Liver (tissue), 9 donors: ENCODE data around the gene ANKS3. TPM values are rescaled to one million over a fixed set of nuclear protein-coding genes. Genes with fewer than 3 reads are reported as not detected.
A peak's percentile ranks its signal among the peaks of the same experiment; 100 is the strongest.

Source experiments
- DNase-seq: peaks from one replicate; pipeline ENCODE4 v3.0.0-alpha.2; 2017; ENCODE audit warnings: low spot score
- H3K27ac ChIP-seq, 2 donors: one replicate each; pipeline ENCODE4 v1.7.0; 2013; ENCODE audit warnings: inconsistent platforms in 2 of 2, low read length in 2 of 2, control low read depth in 1 of 2, low read depth in 1 of 2, mild to moderate bottlenecking in 1 of 2
- H3K27me3 ChIP-seq, 4 donors: one replicate each; pipeline versions ENCODE4 v1.6.1 to v1.7.0; 2013; ENCODE audit warnings: low read length in 3 of 4, inconsistent platforms in 1 of 4, mild to moderate bottlenecking in 1 of 4, moderate library complexity in 1 of 4; ENCODE audit not compliant: control insufficient read depth in 4 of 4, insufficient read depth in 4 of 4
- H3K36me3 ChIP-seq, 4 donors: one replicate each; pipeline versions ENCODE4 v1.6.1 to v1.7.0; 2013; ENCODE audit warnings: low read length in 3 of 4, mild to moderate bottlenecking in 3 of 4, low read depth in 1 of 4, moderate library complexity in 1 of 4; ENCODE audit not compliant: control insufficient read depth in 4 of 4, insufficient read depth in 3 of 4
- H3K4me1 ChIP-seq, 4 donors: one replicate each; pipeline versions ENCODE4 v1.6.1 to v1.7.0; 2013; ENCODE audit warnings: low read length in 3 of 4, mild to moderate bottlenecking in 3 of 4, moderate library complexity in 1 of 4; ENCODE audit not compliant: control insufficient read depth in 4 of 4, insufficient read depth in 4 of 4
- H3K4me3 ChIP-seq, 3 donors: one replicate each; pipeline versions ENCODE4 v1.6.1 to v1.7.0; 2013; ENCODE audit warnings: low read length in 3 of 3, control low read depth in 1 of 3, low read depth in 1 of 3, mild to moderate bottlenecking in 1 of 3
- H3K9ac ChIP-seq, 2 donors: one replicate each; pipeline ENCODE4 v1.7.0; 2013; ENCODE audit warnings: low read length in 2 of 2, mild to moderate bottlenecking in 2 of 2, moderate library complexity in 2 of 2, control low read depth in 1 of 2, low read depth in 1 of 2
- H3K9me3 ChIP-seq, 4 donors: one replicate each; pipeline versions ENCODE4 v1.6.1 to v1.7.0; 2013; ENCODE audit warnings: low read length in 3 of 4; ENCODE audit not compliant: control insufficient read depth in 4 of 4
- EGR1 ChIP-seq, 2 donors: IDR thresholded peaks; 2 replicates each; pipeline ENCODE4 v1.6.1; 2016 to 2018; ENCODE audit warnings: antibody characterized with exemption in 2 of 2, low read depth in 2 of 2
- FOXA1 ChIP-seq: IDR thresholded peaks from 2 replicates; pipeline ENCODE4 v1.6.1; 2016; ENCODE audit warnings: antibody characterized with exemption
- FOXA2 ChIP-seq: IDR thresholded peaks from 2 replicates; pipeline ENCODE4 v1.6.1; 2016; ENCODE audit warnings: antibody characterized with exemption
- GABPA ChIP-seq, 2 donors: IDR thresholded peaks in 1 of 2; conservative IDR thresholded peaks in 1 of 2; 2 replicates each; pipeline ENCODE4 v1.6.1; 2016; ENCODE audit warnings: antibody characterized with exemption in 2 of 2, mild to moderate bottlenecking in 1 of 2, moderate library complexity in 1 of 2
- HNF4A ChIP-seq, 2 donors: conservative IDR thresholded peaks; 2 replicates each; pipeline ENCODE4 v1.6.1; 2016; ENCODE audit warnings: antibody characterized with exemption in 2 of 2, mild to moderate bottlenecking in 2 of 2
- HNF4G ChIP-seq: IDR thresholded peaks from 2 replicates; pipeline ENCODE4 v1.6.1; 2016; ENCODE audit warnings: antibody characterized with exemption
- JUND ChIP-seq, 2 donors: IDR thresholded peaks; 2 replicates each; pipeline ENCODE4 v1.6.1; 2016; ENCODE audit warnings: antibody characterized with exemption in 2 of 2
- NR2F2 ChIP-seq: IDR thresholded peaks from 2 replicates; pipeline ENCODE4 v1.6.1; 2016; ENCODE audit warnings: antibody characterized with exemption
- RAD21 ChIP-seq, 2 donors: IDR thresholded peaks; 2 replicates each; pipeline ENCODE4 v1.6.1; 2016; ENCODE audit warnings: antibody characterized with exemption in 2 of 2, mild to moderate bottlenecking in 2 of 2
- RXRA ChIP-seq, 2 donors: IDR thresholded peaks; 2 replicates each; pipeline ENCODE4 v1.6.1; 2017 to 2018; ENCODE audit warnings: antibody characterized with exemption in 2 of 2, mild to moderate bottlenecking in 1 of 2
- SP1 ChIP-seq: IDR thresholded peaks from 2 replicates; pipeline ENCODE4 v1.6.1; 2018; ENCODE audit warnings: antibody characterized with exemption, mild to moderate bottlenecking
- TAF1 ChIP-seq: conservative IDR thresholded peaks from 2 replicates; pipeline ENCODE4 v1.6.1; 2016; ENCODE audit warnings: antibody characterized with exemption, mild to moderate bottlenecking
- YY1 ChIP-seq: IDR thresholded peaks from 2 replicates; pipeline ENCODE4 v1.6.1; 2016; ENCODE audit warnings: antibody characterized with exemption, mild to moderate bottlenecking
- WGBS: extraction: QIAGEN DNeasy Blood & Tissue Kit; methylation state at CpG from one replicate; pipeline ENCODE4 v1.1.7; 2013; 5-methylcytosine and 5-hydroxymethylcytosine counted together
- polyA plus RNA-seq, 2 donors: library from polyadenylated mRNA; stranded (reverse) in 1 of 2; unstranded in 1 of 2; fragments of 200-250 nt in 1 of 2; fragments of >200 nt in 1 of 2; fragmentation: Nextera tagmentation in 1 of 2; extraction: Ambion mirVana in 1 of 2; gene quantifications; one replicate each; pipeline versions ENCODE4 v1.2.1 to v1.2.3, GENCODE V29; 2013 to 2015
- total RNA-seq, 2 donors: library from RNA; depleted of rRNA; stranded (reverse); fragments of >200 nt; gene quantifications; one replicate each; pipeline ENCODE4 v1.2.3, GENCODE V29; 2014
- TF ChIP-seq, protein P1 (sequence below): IDR thresholded peaks from 2 replicates; pipeline ENCODE4 v1.6.1; 2016; ENCODE audit warnings: antibody characterized with exemption
- TF ChIP-seq, protein P2 (sequence below): IDR thresholded peaks from 2 replicates; pipeline ENCODE4 v1.6.1; 2016; ENCODE audit warnings: antibody characterized with exemption
- TF ChIP-seq, protein P3 (sequence below): IDR thresholded peaks from 2 replicates; pipeline ENCODE4 v1.6.1; 2016; ENCODE audit warnings: antibody characterized with exemption
- TF ChIP-seq, protein P4 (sequence below): fragments of 150-350 bp; IDR thresholded peaks from 2 replicates; pipeline ENCODE4 v1.5.1; 2017; ENCODE audit warnings: improper control_type of control experiment, low read depth, low read length; ENCODE audit not compliant: missing input control
- TF ChIP-seq, protein P5 (sequence below): IDR thresholded peaks from 2 replicates; pipeline ENCODE4 v1.6.1; 2016; ENCODE audit warnings: antibody characterized with exemption, mild to moderate bottlenecking
- donor health status: healthy.
- donor health status: healthy.
- donor health status: healthy.
- donor health status: healthy.
- donor health status: healthy.

ANKS3 gene
- total and polyA plus RNA-seq, 4 donors: 4.0 to 14.0 (median 4.7) TPM

DNA sequence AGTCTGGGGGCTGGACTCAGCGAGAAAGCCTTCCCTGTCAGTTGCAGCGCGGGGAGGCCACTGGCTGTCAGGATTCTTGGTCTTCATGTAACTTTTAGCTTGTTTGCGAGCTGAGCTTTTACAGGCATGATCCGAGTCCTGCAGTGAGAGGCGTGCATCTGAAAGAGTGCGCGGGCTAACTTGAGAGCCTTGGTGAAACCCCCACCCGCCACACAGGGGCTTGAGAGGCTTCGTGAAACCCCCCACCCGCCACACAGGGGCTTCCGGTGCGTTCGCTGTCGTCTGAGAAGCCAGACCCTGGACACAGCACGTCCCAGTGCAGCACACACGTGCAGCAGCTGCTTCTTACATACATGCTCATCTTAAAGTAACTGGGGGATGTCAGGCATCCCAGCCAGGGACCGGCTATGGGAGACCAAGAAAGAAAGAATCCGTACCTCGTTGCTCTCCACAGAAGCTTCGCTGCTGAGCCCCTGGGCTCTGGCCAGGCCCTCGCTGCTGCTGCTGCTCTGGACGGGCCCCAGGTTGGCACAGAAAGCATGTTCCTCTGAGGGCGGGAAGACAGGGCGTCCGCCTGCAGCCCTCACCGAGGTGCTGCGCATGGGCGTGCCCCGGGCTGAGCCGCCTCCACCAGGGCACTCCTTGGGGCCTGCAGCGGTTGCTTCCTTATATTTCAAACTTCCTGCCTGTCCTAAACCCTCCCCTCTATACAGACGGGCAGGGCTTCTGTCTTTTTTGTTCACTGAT lies 32.9 kb downstream of the ANKS3 start:
- TF ChIP-seq JUND (IDR thresholded peaks at IDR 0.05) (no peak), RAD21 (IDR thresholded peaks at IDR 0.05) (peak in 1 of 2 donors; percentile 9), TAF1 (no peak), HNF4G (no peak), FOXA2 (no peak)
- TF ChIP-seq, protein P1, sequence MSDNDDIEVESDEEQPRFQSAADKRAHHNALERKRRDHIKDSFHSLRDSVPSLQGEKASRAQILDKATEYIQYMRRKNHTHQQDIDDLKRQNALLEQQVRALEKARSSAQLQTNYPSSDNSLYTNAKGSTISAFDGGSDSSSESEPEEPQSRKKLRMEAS: no peak
- TF ChIP-seq, protein P2, sequence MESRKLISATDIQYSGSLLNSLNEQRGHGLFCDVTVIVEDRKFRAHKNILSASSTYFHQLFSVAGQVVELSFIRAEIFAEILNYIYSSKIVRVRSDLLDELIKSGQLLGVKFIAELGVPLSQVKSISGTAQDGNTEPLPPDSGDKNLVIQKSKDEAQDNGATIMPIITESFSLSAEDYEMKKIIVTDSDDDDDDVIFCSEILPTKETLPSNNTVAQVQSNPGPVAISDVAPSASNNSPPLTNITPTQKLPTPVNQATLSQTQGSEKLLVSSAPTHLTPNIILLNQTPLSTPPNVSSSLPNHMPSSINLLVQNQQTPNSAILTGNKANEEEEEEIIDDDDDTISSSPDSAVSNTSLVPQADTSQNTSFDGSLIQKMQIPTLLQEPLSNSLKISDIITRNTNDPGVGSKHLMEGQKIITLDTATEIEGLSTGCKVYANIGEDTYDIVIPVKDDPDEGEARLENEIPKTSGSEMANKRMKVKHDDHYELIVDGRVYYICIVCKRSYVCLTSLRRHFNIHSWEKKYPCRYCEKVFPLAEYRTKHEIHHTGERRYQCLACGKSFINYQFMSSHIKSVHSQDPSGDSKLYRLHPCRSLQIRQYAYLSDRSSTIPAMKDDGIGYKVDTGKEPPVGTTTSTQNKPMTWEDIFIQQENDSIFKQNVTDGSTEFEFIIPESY: no peak
- H3K27ac ChIP-seq: peak overlapping the region in 1 of 2 donors; percentile 42
- H3K9me3 ChIP-seq: no peaks in the 10 kb centered on the region
- H3K36me3 ChIP-seq: peaks cover 10 to 46% (median 25%) of the 10 kb centered on the region in 4 donors
- 74% methylated on average over 33 of the region's 33 CpGs for WGBS
- no peak for DNase-seq
- no peak overlapping the region for H3K4me3 ChIP-seq
- no peak overlapping the region for H3K9ac ChIP-seq
- peaks cover 0 to 23% (median 11%) of the 10 kb centered on the region in 4 donors for H3K4me1 ChIP-seq
- no peaks in the 10 kb centered on the region for H3K27me3 ChIP-seq

DNA sequence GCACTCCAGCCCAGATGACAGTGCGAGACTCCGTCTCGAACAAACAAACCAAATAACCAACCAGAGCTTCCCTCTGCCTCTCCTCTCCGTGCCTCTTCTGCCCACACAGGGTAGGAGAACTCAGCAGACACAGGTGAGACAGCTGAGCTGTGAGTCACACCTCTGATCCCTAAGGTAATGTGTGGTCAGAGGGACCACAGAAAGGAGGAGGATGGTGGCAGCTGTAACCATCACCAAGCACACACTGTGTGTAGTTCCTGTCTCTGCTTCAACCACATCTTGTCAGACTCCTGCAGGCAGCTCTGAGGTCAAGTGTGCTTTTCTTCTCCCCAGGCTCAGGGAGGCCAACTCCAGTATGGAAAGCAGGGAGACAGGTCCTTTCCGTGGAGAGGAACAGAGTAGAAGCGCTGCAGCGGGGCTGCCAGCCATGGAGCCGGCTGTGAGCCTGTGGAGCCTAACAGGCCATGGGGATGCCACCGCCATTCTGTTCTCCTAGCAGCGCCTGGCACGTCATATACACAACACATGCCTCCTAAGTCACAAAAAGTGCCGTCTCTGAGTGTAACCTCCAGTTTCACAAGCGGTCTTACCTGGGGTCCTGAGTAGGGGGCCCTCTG lies 33.6 kb downstream of the ANKS3 start:
- no peaks in the 10 kb centered on the region for H3K27me3 ChIP-seq
- peaks cover 0 to 27% (median 11%) of the 10 kb centered on the region in 4 donors for H3K4me1 ChIP-seq
- 96% methylated on average over 13 of the region's 13 CpGs for WGBS
- H3K36me3 ChIP-seq: peaks cover 12 to 53% (median 27%) of the 10 kb centered on the region in 4 donors
- no peak overlapping the region for H3K9ac ChIP-seq
- no peak overlapping the region for H3K27ac ChIP-seq
- DNase-seq: no peak
- H3K9me3 ChIP-seq: no peaks in the 10 kb centered on the region
- no peak overlapping the region for H3K4me3 ChIP-seq
- TF ChIP-seq, protein P2: no peak
- TF ChIP-seq JUND (IDR thresholded peaks at IDR 0.05) (no peak), FOXA2 (no peak), HNF4G (no peak), RXRA (IDR thresholded peaks at IDR 0.05) (no peak), TAF1 (no peak), SP1 (no peak), FOXA1 (no peak), EGR1 (IDR thresholded peaks at IDR 0.05; ENCODE audit: low read depth in 2 of 2) (no peak), YY1 (no peak), RAD21 (IDR thresholded peaks at IDR 0.05) (no peak), GABPA (IDR thresholded peaks at IDR 0.05 in 1 of 2, conservative IDR thresholded peaks at IDR 0.05 in 1 of 2) (no peak), NR2F2 (no peak), HNF4A (conservative IDR thresholded peaks at IDR 0.05) (no peak)
- TF ChIP-seq, protein P3, sequence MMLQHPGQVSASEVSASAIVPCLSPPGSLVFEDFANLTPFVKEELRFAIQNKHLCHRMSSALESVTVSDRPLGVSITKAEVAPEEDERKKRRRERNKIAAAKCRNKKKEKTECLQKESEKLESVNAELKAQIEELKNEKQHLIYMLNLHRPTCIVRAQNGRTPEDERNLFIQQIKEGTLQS: no peak
- TF ChIP-seq, protein P4, sequence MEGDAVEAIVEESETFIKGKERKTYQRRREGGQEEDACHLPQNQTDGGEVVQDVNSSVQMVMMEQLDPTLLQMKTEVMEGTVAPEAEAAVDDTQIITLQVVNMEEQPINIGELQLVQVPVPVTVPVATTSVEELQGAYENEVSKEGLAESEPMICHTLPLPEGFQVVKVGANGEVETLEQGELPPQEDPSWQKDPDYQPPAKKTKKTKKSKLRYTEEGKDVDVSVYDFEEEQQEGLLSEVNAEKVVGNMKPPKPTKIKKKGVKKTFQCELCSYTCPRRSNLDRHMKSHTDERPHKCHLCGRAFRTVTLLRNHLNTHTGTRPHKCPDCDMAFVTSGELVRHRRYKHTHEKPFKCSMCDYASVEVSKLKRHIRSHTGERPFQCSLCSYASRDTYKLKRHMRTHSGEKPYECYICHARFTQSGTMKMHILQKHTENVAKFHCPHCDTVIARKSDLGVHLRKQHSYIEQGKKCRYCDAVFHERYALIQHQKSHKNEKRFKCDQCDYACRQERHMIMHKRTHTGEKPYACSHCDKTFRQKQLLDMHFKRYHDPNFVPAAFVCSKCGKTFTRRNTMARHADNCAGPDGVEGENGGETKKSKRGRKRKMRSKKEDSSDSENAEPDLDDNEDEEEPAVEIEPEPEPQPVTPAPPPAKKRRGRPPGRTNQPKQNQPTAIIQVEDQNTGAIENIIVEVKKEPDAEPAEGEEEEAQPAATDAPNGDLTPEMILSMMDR: no peak
- TF ChIP-seq, protein P1: no peak
- TF ChIP-seq, protein P5, sequence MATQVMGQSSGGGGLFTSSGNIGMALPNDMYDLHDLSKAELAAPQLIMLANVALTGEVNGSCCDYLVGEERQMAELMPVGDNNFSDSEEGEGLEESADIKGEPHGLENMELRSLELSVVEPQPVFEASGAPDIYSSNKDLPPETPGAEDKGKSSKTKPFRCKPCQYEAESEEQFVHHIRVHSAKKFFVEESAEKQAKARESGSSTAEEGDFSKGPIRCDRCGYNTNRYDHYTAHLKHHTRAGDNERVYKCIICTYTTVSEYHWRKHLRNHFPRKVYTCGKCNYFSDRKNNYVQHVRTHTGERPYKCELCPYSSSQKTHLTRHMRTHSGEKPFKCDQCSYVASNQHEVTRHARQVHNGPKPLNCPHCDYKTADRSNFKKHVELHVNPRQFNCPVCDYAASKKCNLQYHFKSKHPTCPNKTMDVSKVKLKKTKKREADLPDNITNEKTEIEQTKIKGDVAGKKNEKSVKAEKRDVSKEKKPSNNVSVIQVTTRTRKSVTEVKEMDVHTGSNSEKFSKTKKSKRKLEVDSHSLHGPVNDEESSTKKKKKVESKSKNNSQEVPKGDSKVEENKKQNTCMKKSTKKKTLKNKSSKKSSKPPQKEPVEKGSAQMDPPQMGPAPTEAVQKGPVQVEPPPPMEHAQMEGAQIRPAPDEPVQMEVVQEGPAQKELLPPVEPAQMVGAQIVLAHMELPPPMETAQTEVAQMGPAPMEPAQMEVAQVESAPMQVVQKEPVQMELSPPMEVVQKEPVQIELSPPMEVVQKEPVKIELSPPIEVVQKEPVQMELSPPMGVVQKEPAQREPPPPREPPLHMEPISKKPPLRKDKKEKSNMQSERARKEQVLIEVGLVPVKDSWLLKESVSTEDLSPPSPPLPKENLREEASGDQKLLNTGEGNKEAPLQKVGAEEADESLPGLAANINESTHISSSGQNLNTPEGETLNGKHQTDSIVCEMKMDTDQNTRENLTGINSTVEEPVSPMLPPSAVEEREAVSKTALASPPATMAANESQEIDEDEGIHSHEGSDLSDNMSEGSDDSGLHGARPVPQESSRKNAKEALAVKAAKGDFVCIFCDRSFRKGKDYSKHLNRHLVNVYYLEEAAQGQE: no peak
